ENCODE measurements around the gene ANK3. TPM values are rescaled to one million over a fixed set of nuclear protein-coding genes. Genes with fewer than 3 reads are reported as not detected.
"Not testable (repeated sequence)": the region's sequence is repeated elsewhere in the genome, so short reads cannot be mapped to it uniquely, and the experiment has no call there.

ANK3 gene
- total RNA-seq, 2 donors from 2014 or later, result 46.0 to 47.8 TPM

- DNase-seq (ENCODE audit: low spot score), result no peak
- intact Hi-C loops (cut with DNase I), result loop anchor here (5.0 kb wide), 2 partner anchors 135 to 415 kb away; partner anchors contain the start of gene CCDC6
- WGBS, result 17% methylated on average over 5 of the region's 5 CpGs
- H3K4me3 ChIP-seq, result no peak overlapping the region
- H3K27ac ChIP-seq, result no peak overlapping the region
- no peaks in the 10 kb centered on the region for H3K27me3 ChIP-seq (replicated peaks; ENCODE audit: insufficient read depth)
- no peaks in the 10 kb centered on the region for H3K9me3 ChIP-seq
- H3K4me1 ChIP-seq (replicated peaks), result no peaks in the 10 kb centered on the region
- TF ChIP-seq POLR2A (IDR thresholded peaks at IDR 0.05) (no peak), POLR2AphosphoS5 (IDR thresholded peaks at IDR 0.05) (no peak), CTCF (IDR thresholded peaks at IDR 0.05) (no peak)
- H3K36me3 ChIP-seq, result no peaks in the 10 kb centered on the region
Measured at GRCh38 chr10:60042262-60042661, 347.4 kb downstream of the ANK3 start.

GRCh38 chr10:60041489-60042133 is 348.1 kb downstream of the ANK3 start:
- no peak for TF ChIP-seq POLR2A (IDR thresholded peaks at IDR 0.05)
- TF ChIP-seq POLR2AphosphoS5 (IDR thresholded peaks at IDR 0.05), result no peak
- no peak for TF ChIP-seq CTCF (IDR thresholded peaks at IDR 0.05)

GRCh38 chr10:60040014-60040662 is 349.5 kb downstream of the ANK3 start:
- no peak for DNase-seq (ENCODE audit: low spot score)
- TF ChIP-seq CTCF (IDR thresholded peaks at IDR 0.05) (no peak), POLR2AphosphoS5 (IDR thresholded peaks at IDR 0.05) (peak; percentile 36)
- no peaks in the 10 kb centered on the region for H3K36me3 ChIP-seq
- no peaks in the 10 kb centered on the region for H3K4me1 ChIP-seq (replicated peaks)
- no peak overlapping the region for H3K4me3 ChIP-seq
- no peak overlapping the region for H3K27ac ChIP-seq
- WGBS, result 34% methylated on average over 3 of the region's 3 CpGs
- intact Hi-C loops (cut with DNase I), result loop anchor here (5.0 kb wide), 2 partner anchors 133 to 413 kb away; partner anchors contain the start of gene CCDC6
- H3K27me3 ChIP-seq (replicated peaks; ENCODE audit: insufficient read depth), result no peaks in the 10 kb centered on the region
- H3K9me3 ChIP-seq, result no peaks in the 10 kb centered on the region

More at GRCh38 chr10:60041489-60042133, 348.1 kb downstream of the ANK3 start:
- Histone ChIP-seq H3K4me3 (no peak overlapping the region), H3K36me3 (no peaks in the 10 kb centered on the region), H3K27me3 (replicated peaks; ENCODE audit: insufficient read depth) (no peaks in the 10 kb centered on the region), H3K9me3 (no peaks in the 10 kb centered on the region), H3K4me1 (replicated peaks) (no peaks in the 10 kb centered on the region), H3K27ac (no peak overlapping the region)
- no peak for DNase-seq (ENCODE audit: low spot score)
- 39% methylated on average over 3 of the region's 3 CpGs for WGBS
- intact Hi-C loops (cut with DNase I), result loop anchor here (5.0 kb wide), 2 partner anchors 134 to 414 kb away; partner anchors contain the start of gene CCDC6

GRCh38 chr10:60035984-60036383 is 353.7 kb downstream of the ANK3 start:
- intact Hi-C loops (cut with DNase I), result no loop called here
- DNase-seq (ENCODE audit: low spot score), result no peak
- H3K4me1 ChIP-seq (replicated peaks), result no peaks in the 10 kb centered on the region

GRCh38 chr10:60035375-60035774 is 354.3 kb downstream of the ANK3 start:
- H3K36me3 ChIP-seq; DNase-seq (ENCODE audit: low spot score); H3K4me3 ChIP-seq; H3K27me3 ChIP-seq (replicated peaks; ENCODE audit: insufficient read depth); H3K4me1 ChIP-seq (replicated peaks); H3K9me3 ChIP-seq; H3K27ac ChIP-seq; intact Hi-C loops (cut with DNase I): not testable (repeated sequence)
- WGBS, result 98% methylated on average over 5 of the region's 5 CpGs

More at GRCh38 chr10:60035984-60036383, 353.7 kb downstream of the ANK3 start:
- H3K27ac ChIP-seq, result no peak overlapping the region
- no peaks in the 10 kb centered on the region for H3K27me3 ChIP-seq (replicated peaks; ENCODE audit: insufficient read depth)
- H3K9me3 ChIP-seq, result no peaks in the 10 kb centered on the region
- 96% methylated on average over 1 of the region's 1 CpG for WGBS
- no peaks in the 10 kb centered on the region for H3K36me3 ChIP-seq
- TF ChIP-seq POLR2A (IDR thresholded peaks at IDR 0.05) (no peak), CTCF (IDR thresholded peaks at IDR 0.05) (no peak), POLR2AphosphoS5 (IDR thresholded peaks at IDR 0.05) (no peak)
- no peak overlapping the region for H3K4me3 ChIP-seq
